HEK293 (cell line): ENCODE measurements around the gene DIP2B.

Experiments used
- GLIS1 ChIP-seq: fragments of 450-650 bp; formaldehyde crosslinking; IDR thresholded peaks from 2 replicates; pipeline ENCODE4 v1.5.1; 2016; ENCODE audit warnings: missing biosample characterization, missing genetic modification characterization
- HOXA7 ChIP-seq: sonication (generic); formaldehyde crosslinking; IDR thresholded peaks from 2 replicates; pipeline ENCODE4 v1.8.1; 2022; ENCODE audit warnings: missing genetic modification reagents, borderline replicate concordance
- KLF10 ChIP-seq: fragments of 450-650 bp; IDR thresholded peaks from 2 replicates; pipeline ENCODE4 v1.5.1; 2018; ENCODE audit warnings: missing biosample characterization, mild to moderate bottlenecking, missing genetic modification characterization
- KLF17 ChIP-seq: fragments of 450-650 bp; formaldehyde crosslinking; IDR thresholded peaks from 2 replicates; pipeline ENCODE4 v1.5.1; 2016; ENCODE audit warnings: missing biosample characterization, missing genetic modification characterization
- KLF8 ChIP-seq: fragments of 450-650 bp; formaldehyde crosslinking; IDR thresholded peaks from 2 replicates; pipeline ENCODE4 v1.5.1; 2016; ENCODE audit warnings: missing biosample characterization, missing genetic modification characterization
- PATZ1 ChIP-seq: fragments of 450-650 bp; formaldehyde crosslinking; IDR thresholded peaks from 2 replicates; pipeline ENCODE4 v1.5.1; 2016; ENCODE audit warnings: missing biosample characterization, missing genetic modification characterization
- RBAK ChIP-seq: fragments of 450-650 bp; formaldehyde crosslinking; IDR thresholded peaks from 2 replicates; pipeline ENCODE4 v1.5.1; 2016; ENCODE audit warnings: missing biosample characterization, missing genetic modification characterization
- SCRT1 ChIP-seq: fragments of 450-650 bp; formaldehyde crosslinking; IDR thresholded peaks from 2 replicates; pipeline ENCODE4 v1.5.1; 2016; ENCODE audit warnings: missing biosample characterization, missing genetic modification characterization, borderline replicate concordance
- SP7 ChIP-seq: fragments of 450-650 bp; formaldehyde crosslinking; IDR thresholded peaks from 2 replicates; pipeline ENCODE4 v1.5.1; 2016; ENCODE audit warnings: missing biosample characterization, missing genetic modification characterization
- ZIC2 ChIP-seq: fragments of 450-650 bp; formaldehyde crosslinking; IDR thresholded peaks from 2 replicates; pipeline ENCODE4 v1.5.1; 2016; ENCODE audit warnings: missing biosample characterization, missing genetic modification characterization
- ZNF121 ChIP-seq: fragments of 450-650 bp; formaldehyde crosslinking; IDR thresholded peaks from 2 replicates; pipeline ENCODE4 v1.5.1; 2016; ENCODE audit warnings: missing biosample characterization, missing genetic modification characterization
- ZNF174 ChIP-seq: fragments of 450-650 bp; formaldehyde crosslinking; IDR thresholded peaks from 2 replicates; pipeline ENCODE4 v1.5.0; 2017; ENCODE audit warnings: missing biosample characterization, mild to moderate bottlenecking, missing genetic modification characterization
- ZNF184 ChIP-seq: fragments of 450-650 bp; IDR thresholded peaks from 2 replicates; pipeline ENCODE4 v1.5.1; 2018; ENCODE audit warnings: missing biosample characterization, mild to moderate bottlenecking, missing genetic modification characterization
- ZNF214 ChIP-seq: fragments of 450-650 bp; formaldehyde crosslinking; IDR thresholded peaks from 2 replicates; pipeline ENCODE4 v1.5.1; 2017; ENCODE audit warnings: missing biosample characterization, mild to moderate bottlenecking, missing genetic modification characterization, borderline replicate concordance
- ZNF274 ChIP-seq, 2 experiments: fragments of 200-500 bp in 1 of 2; fragments of 450-650 bp in 1 of 2; sonication (Bioruptor generic) in 1 of 2; formaldehyde crosslinking in 1 of 2; IDR thresholded peaks; 2 replicates each; pipeline versions ENCODE4 v1.5.1 to v1.6.1; 2014 to 2016; ENCODE audit warnings: borderline replicate concordance in 1 of 2, inconsistent platforms in 1 of 2, low read length in 1 of 2, missing biosample characterization in 1 of 2, missing genetic modification characterization in 1 of 2
- ZNF302 ChIP-seq: fragments of 450-650 bp; formaldehyde crosslinking; IDR thresholded peaks from 2 replicates; pipeline ENCODE4 v1.5.1; 2016; ENCODE audit warnings: missing biosample characterization, missing genetic modification characterization, low read depth
- ZNF350 ChIP-seq: fragments of 450-650 bp; formaldehyde crosslinking; IDR thresholded peaks from 2 replicates; pipeline ENCODE4 v1.5.0; 2017; ENCODE audit warnings: missing biosample characterization, mild to moderate bottlenecking, missing genetic modification characterization
- ZNF501 ChIP-seq: fragments of 450-650 bp; formaldehyde crosslinking; IDR thresholded peaks from 2 replicates; pipeline ENCODE4 v1.5.1; 2016; ENCODE audit warnings: missing biosample characterization, missing genetic modification characterization
- ZNF600 ChIP-seq: fragments of 450-650 bp; formaldehyde crosslinking; IDR thresholded peaks from 2 replicates; pipeline ENCODE4 v1.5.1; 2016; ENCODE audit warnings: missing biosample characterization, missing genetic modification characterization
- ZNF785 ChIP-seq: fragments of 450-650 bp; formaldehyde crosslinking; IDR thresholded peaks from 2 replicates; pipeline ENCODE4 v1.5.1; 2016; ENCODE audit warnings: missing biosample characterization, missing genetic modification characterization
- ZNF843 ChIP-seq: fragments of 450-650 bp; formaldehyde crosslinking; IDR thresholded peaks from 2 replicates; pipeline ENCODE4 v1.5.1; 2016; ENCODE audit warnings: missing biosample characterization, missing genetic modification characterization
- TF ChIP-seq, protein P1 (sequence below): fragments of 450-650 bp; formaldehyde crosslinking; IDR thresholded peaks from 2 replicates; pipeline ENCODE4 v1.5.1; 2016; ENCODE audit warnings: missing biosample characterization, missing genetic modification characterization
- TF ChIP-seq, protein P2 (sequence below): fragments of 450-650 bp; formaldehyde crosslinking; IDR thresholded peaks from 2 replicates; pipeline ENCODE4 v1.5.1; 2016; ENCODE audit warnings: missing biosample characterization, missing genetic modification characterization
- TF ChIP-seq, protein P3 (sequence below): fragments of 450-650 bp; formaldehyde crosslinking; IDR thresholded peaks from 2 replicates; pipeline ENCODE4 v1.5.1; 2016; ENCODE audit warnings: missing biosample characterization, missing genetic modification characterization
- TF ChIP-seq, protein P4 (sequence below): fragments of 450-650 bp; formaldehyde crosslinking; IDR thresholded peaks from 2 replicates; pipeline ENCODE4 v1.5.1; 2016; ENCODE audit warnings: missing biosample characterization, missing genetic modification characterization
- TF ChIP-seq, protein P5 (sequence below): fragments of 450-650 bp; formaldehyde crosslinking; IDR thresholded peaks from 2 replicates; pipeline ENCODE4 v1.5.1; 2017; ENCODE audit warnings: missing biosample characterization, missing genetic modification characterization

The DIP2B gene

GRCh38 chr12:50763639-50764285 lies 259.0 kb downstream of the DIP2B start, which contains the start of gene ATF1 (continued):
- TF ChIP-seq ZNF174 (tag by site-specific recombination) (no peak), ZNF501 (tag by site-specific recombination) (peak; percentile 82; the same call in 1 of the 2 replicates), ZNF600 (0 out of 2 replicates have a peak, but pooled peaks have one; percentile 22), ZNF843 (tag by site-specific recombination) (peak; percentile 37), ZIC2 (peak; percentile 30; the same call in 1 of the 2 replicates), KLF10 (tag by site-specific recombination) (peak; percentile 41; the same call in 1 of the 2 replicates), RBAK (tag by site-specific recombination) (no peak), ZNF184 (tag by site-specific recombination) (no peak), SP7 (peak; percentile 75; the same call in 1 of the 2 replicates), ZNF785 (tag by site-specific recombination) (peak; percentile 25; the same call in 1 of the 2 replicates), KLF8 (peak; percentile 24; the same call in 1 of the 2 replicates), HOXA7 (no peak), ZNF214 (no peak), SCRT1 (tag by site-specific recombination) (peak; percentile 45), GLIS1 (tag by site-specific recombination) (no peak), PATZ1 (tag by site-specific recombination) (peak; percentile 82), ZNF121 (no peak), ZNF350 (tag by site-specific recombination) (no peak), ZNF274 (IDR thresholded peaks at IDR 0.05; ENCODE audit: low read length) (no peak), ZNF274 (tag by site-specific recombination; IDR thresholded peaks at IDR 0.05; ENCODE audit: borderline replicate concordance) (no peak), KLF17 (tag by site-specific recombination) (no peak), ZNF302 (no peak)
- TF ChIP-seq, protein P1, sequence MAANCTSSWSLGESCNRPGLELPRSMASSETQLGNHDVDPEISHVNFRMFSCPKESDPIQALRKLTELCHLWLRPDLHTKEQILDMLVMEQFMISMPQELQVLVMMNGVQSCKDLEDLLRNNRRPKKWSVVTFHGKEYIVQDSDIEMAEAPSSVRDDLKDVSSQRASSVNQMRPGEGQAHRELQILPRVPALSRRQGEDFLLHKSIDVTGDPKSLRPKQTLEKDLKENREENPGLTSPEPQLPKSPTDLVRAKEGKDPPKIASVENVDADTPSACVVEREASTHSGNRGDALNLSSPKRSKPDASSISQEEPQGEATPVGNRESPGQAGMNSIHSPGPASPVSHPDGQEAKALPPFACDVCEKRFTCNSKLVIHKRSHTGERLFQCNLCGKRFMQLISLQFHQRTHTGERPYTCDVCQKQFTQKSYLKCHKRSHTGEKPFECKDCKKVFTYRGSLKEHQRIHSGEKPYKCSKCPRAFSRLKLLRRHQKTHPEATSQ (tag by site-specific recombination): no peak
- TF ChIP-seq, protein P2, sequence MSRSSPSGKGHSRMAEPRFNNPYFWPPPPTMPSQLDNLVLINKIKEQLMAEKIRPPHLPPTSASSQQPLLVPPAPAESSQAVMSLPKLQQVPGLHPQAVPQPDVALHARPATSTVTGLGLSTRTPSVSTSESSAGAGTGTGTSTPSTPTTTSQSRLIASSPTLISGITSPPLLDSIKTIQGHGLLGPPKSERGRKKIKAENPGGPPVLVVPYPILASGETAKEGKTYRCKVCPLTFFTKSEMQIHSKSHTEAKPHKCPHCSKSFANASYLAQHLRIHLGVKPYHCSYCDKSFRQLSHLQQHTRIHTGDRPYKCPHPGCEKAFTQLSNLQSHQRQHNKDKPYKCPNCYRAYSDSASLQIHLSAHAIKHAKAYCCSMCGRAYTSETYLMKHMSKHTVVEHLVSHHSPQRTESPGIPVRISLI (tag by site-specific recombination): peak; percentile 99
- TF ChIP-seq, protein P3, sequence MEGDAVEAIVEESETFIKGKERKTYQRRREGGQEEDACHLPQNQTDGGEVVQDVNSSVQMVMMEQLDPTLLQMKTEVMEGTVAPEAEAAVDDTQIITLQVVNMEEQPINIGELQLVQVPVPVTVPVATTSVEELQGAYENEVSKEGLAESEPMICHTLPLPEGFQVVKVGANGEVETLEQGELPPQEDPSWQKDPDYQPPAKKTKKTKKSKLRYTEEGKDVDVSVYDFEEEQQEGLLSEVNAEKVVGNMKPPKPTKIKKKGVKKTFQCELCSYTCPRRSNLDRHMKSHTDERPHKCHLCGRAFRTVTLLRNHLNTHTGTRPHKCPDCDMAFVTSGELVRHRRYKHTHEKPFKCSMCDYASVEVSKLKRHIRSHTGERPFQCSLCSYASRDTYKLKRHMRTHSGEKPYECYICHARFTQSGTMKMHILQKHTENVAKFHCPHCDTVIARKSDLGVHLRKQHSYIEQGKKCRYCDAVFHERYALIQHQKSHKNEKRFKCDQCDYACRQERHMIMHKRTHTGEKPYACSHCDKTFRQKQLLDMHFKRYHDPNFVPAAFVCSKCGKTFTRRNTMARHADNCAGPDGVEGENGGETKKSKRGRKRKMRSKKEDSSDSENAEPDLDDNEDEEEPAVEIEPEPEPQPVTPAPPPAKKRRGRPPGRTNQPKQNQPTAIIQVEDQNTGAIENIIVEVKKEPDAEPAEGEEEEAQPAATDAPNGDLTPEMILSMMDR (tag by site-specific recombination): 0 out of 2 replicates have a peak, but pooled peaks have one; percentile 22
- TF ChIP-seq, protein P4, sequence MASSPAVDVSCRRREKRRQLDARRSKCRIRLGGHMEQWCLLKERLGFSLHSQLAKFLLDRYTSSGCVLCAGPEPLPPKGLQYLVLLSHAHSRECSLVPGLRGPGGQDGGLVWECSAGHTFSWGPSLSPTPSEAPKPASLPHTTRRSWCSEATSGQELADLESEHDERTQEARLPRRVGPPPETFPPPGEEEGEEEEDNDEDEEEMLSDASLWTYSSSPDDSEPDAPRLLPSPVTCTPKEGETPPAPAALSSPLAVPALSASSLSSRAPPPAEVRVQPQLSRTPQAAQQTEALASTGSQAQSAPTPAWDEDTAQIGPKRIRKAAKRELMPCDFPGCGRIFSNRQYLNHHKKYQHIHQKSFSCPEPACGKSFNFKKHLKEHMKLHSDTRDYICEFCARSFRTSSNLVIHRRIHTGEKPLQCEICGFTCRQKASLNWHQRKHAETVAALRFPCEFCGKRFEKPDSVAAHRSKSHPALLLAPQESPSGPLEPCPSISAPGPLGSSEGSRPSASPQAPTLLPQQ (tag by site-specific recombination): peak; percentile 53; the same call in 1 of the 2 replicates
- TF ChIP-seq, protein P5, sequence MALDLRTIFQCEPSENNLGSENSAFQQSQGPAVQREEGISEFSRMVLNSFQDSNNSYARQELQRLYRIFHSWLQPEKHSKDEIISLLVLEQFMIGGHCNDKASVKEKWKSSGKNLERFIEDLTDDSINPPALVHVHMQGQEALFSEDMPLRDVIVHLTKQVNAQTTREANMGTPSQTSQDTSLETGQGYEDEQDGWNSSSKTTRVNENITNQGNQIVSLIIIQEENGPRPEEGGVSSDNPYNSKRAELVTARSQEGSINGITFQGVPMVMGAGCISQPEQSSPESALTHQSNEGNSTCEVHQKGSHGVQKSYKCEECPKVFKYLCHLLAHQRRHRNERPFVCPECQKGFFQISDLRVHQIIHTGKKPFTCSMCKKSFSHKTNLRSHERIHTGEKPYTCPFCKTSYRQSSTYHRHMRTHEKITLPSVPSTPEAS (tag by site-specific recombination): no peak
